Astrocyte (in vitro differentiated cells and primary cell): Measurements from ENCODE around the gene DNMT1.

ENCODE experiments used
- EZH2 ChIP-seq: IDR thresholded peaks from 2 replicates; pipeline ENCODE4 v1.6.1; 2012; ENCODE audit warnings: mild to moderate bottlenecking, low read length, inconsistent platforms; ENCODE audit not compliant: insufficient read depth
- TF ChIP-seq, protein P1 (sequence below): IDR thresholded peaks from 2 replicates; pipeline ENCODE4 v1.5.1; 2011; ENCODE audit warnings: low read depth, mild to moderate bottlenecking, inconsistent platforms, low read length, moderate library complexity; ENCODE audit not compliant: insufficient read depth

DNA sequence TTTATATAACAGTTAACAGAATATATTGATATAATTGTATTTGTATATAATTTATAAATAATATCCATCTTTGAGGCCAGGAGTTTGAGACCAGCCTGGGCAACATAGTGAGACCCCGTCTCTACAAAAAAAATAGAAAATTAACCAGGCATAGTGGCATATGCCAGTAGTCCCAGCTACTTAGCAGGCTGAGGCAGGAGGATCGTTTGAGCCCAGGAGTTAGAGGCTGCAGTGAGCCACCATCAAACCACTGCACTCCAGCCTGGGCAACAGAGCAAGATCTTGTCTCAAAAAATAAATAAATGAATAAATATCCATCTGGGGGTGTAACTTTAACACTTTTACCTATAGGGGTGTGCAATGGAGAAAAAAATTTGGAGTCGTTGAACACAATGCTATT, 110.0 kb downstream of the DNMT1 start:
- TF ChIP-seq, protein P1, sequence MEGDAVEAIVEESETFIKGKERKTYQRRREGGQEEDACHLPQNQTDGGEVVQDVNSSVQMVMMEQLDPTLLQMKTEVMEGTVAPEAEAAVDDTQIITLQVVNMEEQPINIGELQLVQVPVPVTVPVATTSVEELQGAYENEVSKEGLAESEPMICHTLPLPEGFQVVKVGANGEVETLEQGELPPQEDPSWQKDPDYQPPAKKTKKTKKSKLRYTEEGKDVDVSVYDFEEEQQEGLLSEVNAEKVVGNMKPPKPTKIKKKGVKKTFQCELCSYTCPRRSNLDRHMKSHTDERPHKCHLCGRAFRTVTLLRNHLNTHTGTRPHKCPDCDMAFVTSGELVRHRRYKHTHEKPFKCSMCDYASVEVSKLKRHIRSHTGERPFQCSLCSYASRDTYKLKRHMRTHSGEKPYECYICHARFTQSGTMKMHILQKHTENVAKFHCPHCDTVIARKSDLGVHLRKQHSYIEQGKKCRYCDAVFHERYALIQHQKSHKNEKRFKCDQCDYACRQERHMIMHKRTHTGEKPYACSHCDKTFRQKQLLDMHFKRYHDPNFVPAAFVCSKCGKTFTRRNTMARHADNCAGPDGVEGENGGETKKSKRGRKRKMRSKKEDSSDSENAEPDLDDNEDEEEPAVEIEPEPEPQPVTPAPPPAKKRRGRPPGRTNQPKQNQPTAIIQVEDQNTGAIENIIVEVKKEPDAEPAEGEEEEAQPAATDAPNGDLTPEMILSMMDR, result no peak
- TF ChIP-seq EZH2, result no peak
